ENCODE data around the gene PHPT1.
A peak's percentile ranks its signal among the peaks of the same experiment; 100 is the strongest.

PHPT1 gene

GRCh38 chr9:136886610-136887597 lies 37.7 kb downstream of the PHPT1 start:
- peak; percentile 21 for DNase-seq (ENCODE audit: low read depth)

GRCh38 chr9:136888454-136888853 lies 39.2 kb downstream of the PHPT1 start:
- no peak for DNase-seq (ENCODE audit: low read depth)

GRCh38 chr9:136889858-136890257 lies 40.6 kb downstream of the PHPT1 start:
- no peak for DNase-seq (ENCODE audit: low read depth)

- DNase-seq (ENCODE audit: low read depth) = no peak
Measured at GRCh38 chr9:136890661-136891060, 41.5 kb downstream of the PHPT1 start.

GRCh38 chr9:136896027-136896426 lies 46.8 kb downstream of the PHPT1 start:
- no peak for DNase-seq (ENCODE audit: low read depth)

- no peak for DNase-seq (ENCODE audit: low read depth)
Measured at GRCh38 chr9:136898483-136899100, 49.4 kb downstream of the PHPT1 start.

- peak; percentile 26 for DNase-seq (ENCODE audit: low read depth)
Measured at GRCh38 chr9:136899196-136899595, 50.0 kb downstream of the PHPT1 start.

GRCh38 chr9:136900556-136900955 lies 51.3 kb downstream of the PHPT1 start:
- no peak for DNase-seq (ENCODE audit: low read depth)
